Endothelial cell of umbilical vein (primary cell): ENCODE results near the gene MRPL54. TPM values are rescaled to one million over a fixed set of nuclear protein-coding genes. Genes with fewer than 3 reads are reported as not detected.

Source experiments
- BruUV-seq: library from RNA; stranded (reverse); fragments of 400-500 nt; replicated peaks from 2 replicates; lab custom pipeline; 2021; lab: Mats Ljungman, UMichigan
- CTCF ChIA-PET: fragments of 300-600, 350-600 bp; sonication (Branson Sonifier 250); formaldehyde crosslinking; loops from one replicate; lab custom pipeline; 2021; ENCODE audit warnings: antibody characterized with exemption, inconsistent platforms; lab: Charles Lee
- POLR2A ChIA-PET: fragments of 300-600, 350-600 bp; sonication (Branson Sonifier 250); formaldehyde crosslinking; loops from one replicate; lab custom pipeline; 2021; ENCODE audit warnings: antibody characterized with exemption, inconsistent platforms; lab: Charles Lee
- DNase-seq: peaks from one replicate; pipeline ENCODE4 v3.0.0-alpha.2; 2011; ENCODE audit warnings: low read depth, low spot score
- FAIRE-seq: peaks from 2 replicates; lab custom pipeline; 2011; peaks lifted over from hg19 to GRCh38; lab: Jason Lieb, UNC
- H2AFZ ChIP-seq: 2 replicates; pipeline ENCODE4 v1.6.0; 2012; ENCODE audit warnings: low read depth, low read length, control low read depth, inconsistent platforms
- H3K27ac ChIP-seq: 2 replicates; pipeline ENCODE4 v1.5.1; 2011; ENCODE audit warnings: low read depth, mild to moderate bottlenecking, control low read depth, low read length, moderate library complexity; ENCODE audit not compliant: insufficient read depth
- H3K27me3 ChIP-seq, 2 experiments: 2 replicates each; pipeline versions ENCODE4 v1.6.0 to v1.6.1; 2011; ENCODE audit warnings: low read length in 2 of 2, mixed read lengths in 1 of 2; ENCODE audit not compliant: control insufficient read depth in 2 of 2, insufficient read depth in 2 of 2
- H3K36me3 ChIP-seq, 2 experiments: 2 replicates in 1 of 2; 3 replicates in 1 of 2; pipeline ENCODE4 v1.5.1; 2011; ENCODE audit warnings: low read length in 2 of 2, mild to moderate bottlenecking in 1 of 2, moderate library complexity in 1 of 2; ENCODE audit not compliant: control insufficient read depth in 2 of 2, insufficient read depth in 2 of 2; ENCODE audit errors: extremely low read depth in 1 of 2
- H3K4me1 ChIP-seq: 3 replicates; pipeline ENCODE4 v1.5.1; 2011; ENCODE audit warnings: mild to moderate bottlenecking, low read length; ENCODE audit not compliant: control insufficient read depth, insufficient read depth; ENCODE audit errors: extremely low read depth
- H3K4me2 ChIP-seq: 2 replicates; pipeline ENCODE4 v1.6.1; 2011; ENCODE audit warnings: low read length, control low read depth, mixed read lengths; ENCODE audit not compliant: insufficient read depth
- H3K4me3 ChIP-seq, 3 experiments: fragments of 200-600 bp in 1 of 3; sonication (generic), shearing (Covaris generic) in 1 of 3; replicated peaks in 1 of 3; 2 replicates each; pipeline ENCODE4 v1.5.1; 2011 to 2016; ENCODE audit warnings: control low read depth in 3 of 3, low read length in 3 of 3, mild to moderate bottlenecking in 2 of 3, inconsistent platforms in 1 of 3, low read depth in 1 of 3, moderate library complexity in 1 of 3; ENCODE audit not compliant: insufficient read depth in 1 of 3
- H3K79me2 ChIP-seq: 2 replicates; pipeline ENCODE4 v1.6.0; 2012; ENCODE audit warnings: low read length, inconsistent platforms; ENCODE audit not compliant: control insufficient read depth, insufficient read depth
- H3K9ac ChIP-seq: replicated peaks from 2 replicates; pipeline ENCODE3; 2011; ENCODE audit warnings: low read length, control low read depth; ENCODE audit not compliant: insufficient read depth; ENCODE audit errors: extremely low read depth
- H3K9me1 ChIP-seq: replicated peaks from 3 replicates; pipeline ENCODE4 v1.6.0; 2011; ENCODE audit warnings: mild to moderate bottlenecking, low read length; ENCODE audit not compliant: control insufficient read depth, insufficient read depth; ENCODE audit errors: extremely low read depth
- H3K9me3 ChIP-seq: replicated peaks from 2 replicates; pipeline ENCODE4 v1.5.1; 2012; ENCODE audit warnings: low read length, inconsistent platforms; ENCODE audit not compliant: control insufficient read depth, insufficient read depth
- H4K20me1 ChIP-seq: replicated peaks from 2 replicates; pipeline ENCODE3; 2011; ENCODE audit warnings: mild to moderate bottlenecking, low read length; ENCODE audit not compliant: control insufficient read depth, insufficient read depth; ENCODE audit errors: extremely low read depth
- EZH2 ChIP-seq: IDR thresholded peaks from 2 replicates; pipeline ENCODE4 v1.6.1; 2012; ENCODE audit warnings: borderline replicate concordance, low read depth, mild to moderate bottlenecking, moderate library complexity, low read length, inconsistent platforms; ENCODE audit not compliant: severe bottlenecking
- FOS ChIP-seq: IDR thresholded peaks from 2 replicates; pipeline ENCODE4 v1.6.1; 2011; ENCODE audit warnings: mild to moderate bottlenecking, low read length, moderate library complexity, borderline replicate concordance; ENCODE audit not compliant: insufficient read depth
- GATA2 ChIP-seq: IDR thresholded peaks from 2 replicates; pipeline ENCODE4 v1.7.0; 2011; ENCODE audit warnings: low read depth, mild to moderate bottlenecking, moderate library complexity, mixed read lengths, low read length; ENCODE audit not compliant: insufficient read length, insufficient read depth
- JUN ChIP-seq: IDR thresholded peaks from 2 replicates; pipeline ENCODE4 v1.6.1; 2011; ENCODE audit warnings: borderline replicate concordance, low read depth; ENCODE audit not compliant: insufficient read length, insufficient read depth
- MYC ChIP-seq: IDR thresholded peaks from one replicate; pipeline ENCODE4 v1.6.1; 2011; ENCODE audit warnings: mild to moderate bottlenecking, low read depth, low read length
- POLR2A ChIP-seq: IDR thresholded peaks from 2 replicates; pipeline ENCODE4 v1.6.1; 2012; ENCODE audit warnings: low read depth, mild to moderate bottlenecking, control low read depth, low read length
- POLR2AphosphoS5 ChIP-seq: IDR thresholded peaks from 2 replicates; pipeline ENCODE4 v1.6.1; 2012; ENCODE audit warnings: low read depth, mild to moderate bottlenecking, control low read depth, low read length, moderate library complexity; ENCODE audit not compliant: insufficient read depth
- dilution Hi-C: fragments of 300-500 bp; cut with MboI; formaldehyde crosslinking; loops from one replicate; pipeline ENCODE4 v1.15.0; 2019; ENCODE audit warnings: low sequenced_read_pairs; ENCODE audit not compliant: extremely low pct_ligation_motif_present
- intact Hi-C: fragments of 100-400 bp; cut with micrococcal nuclease; formaldehyde crosslinking; loops from one replicate; pipeline ENCODE4 v1.10.0; 2022
- polyA plus RNA-seq, 4 experiments: library from polyadenylated mRNA; depleted of rRNA in 3 of 4; stranded (reverse) in 3 of 4; unstranded in 1 of 4; fragments of >200 nt; gene quantifications; 2 replicates each; pipeline versions ENCODE4 v1.2.1 to v1.2.3, GENCODE V29; 2011 to 2012; ENCODE audit warnings: missing spikeins in 1 of 4
- total RNA-seq: library from RNA; stranded (reverse); gene quantifications from 2 replicates; pipeline ENCODE4 v1.2.3, GENCODE V29; 2021
- TF ChIP-seq, protein P1 (sequence below), 2 donors: IDR thresholded peaks; 1 replicate in 1 of 2; 2 replicates in 1 of 2; pipeline ENCODE4 v1.5.1; 2011; ENCODE audit warnings: low read length in 2 of 2, mild to moderate bottlenecking in 2 of 2, moderate library complexity in 2 of 2, control low read depth in 1 of 2, inconsistent platforms in 1 of 2, low read depth in 1 of 2; ENCODE audit not compliant: insufficient read depth in 1 of 2; ENCODE audit errors: extremely low read depth in 1 of 2
- TF ChIP-seq, protein P2 (sequence below): IDR thresholded peaks from 2 replicates; pipeline ENCODE4 v1.6.1; 2011; ENCODE audit not compliant: insufficient read depth, insufficient read length

MRPL54 gene
- total and polyA plus RNA-seq, 2 donors (not counting 3 experiments of a cell fraction or from before 2014, with no cell fraction given) = 76.3 to 93.1 TPM

DNA sequence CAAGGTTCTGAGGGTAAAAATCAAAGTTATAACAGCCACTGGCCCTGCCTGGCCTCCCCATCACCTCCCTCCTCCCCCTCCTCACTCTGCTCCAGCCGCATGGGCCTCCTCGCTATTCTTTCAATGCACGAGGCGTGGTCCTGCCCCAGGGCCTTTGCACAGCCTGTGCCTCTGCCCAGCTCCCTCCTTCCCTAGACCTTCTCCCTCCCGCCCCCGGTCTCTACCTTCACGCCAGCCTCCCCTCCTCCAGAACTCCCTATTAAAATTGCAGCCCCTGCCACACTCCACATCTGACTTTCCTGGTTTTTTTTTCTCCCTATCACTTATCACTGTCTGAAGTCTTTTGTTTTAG, 6.2 kb downstream of the MRPL54 start:
- FAIRE-seq (no peak), DNase-seq (no peak)
- no TSS peak for BruUV-seq
- intact Hi-C loops = no loop called here
- Histone ChIP-seq H3K9me1 (no peaks in the 10 kb centered on the region), H3K4me3 (no peak overlapping the region), H3K79me2 (no peaks in the 10 kb centered on the region), H3K36me3 (peaks cover 2 to 10% of the 10 kb centered on the region in 2 experiments), H3K9ac (no peak overlapping the region), H3K27me3 (no peaks in the 10 kb centered on the region), H3K4me2 (no peak overlapping the region), H3K27ac (no peak overlapping the region), H3K4me1 (peaks cover 10% of the 10 kb centered on the region), H3K9me3 (no peaks in the 10 kb centered on the region), H4K20me1 (no peaks in the 10 kb centered on the region), H2AFZ (no peak overlapping the region)
- POLR2A ChIA-PET = no interaction called here
- TF ChIP-seq EZH2 = no peak
- TF ChIP-seq POLR2AphosphoS5 = no peak
- no peak for TF ChIP-seq MYC
- TF ChIP-seq FOS = no peak
- TF ChIP-seq JUN = no peak
- no peak for TF ChIP-seq POLR2A
- TF ChIP-seq, protein P1, sequence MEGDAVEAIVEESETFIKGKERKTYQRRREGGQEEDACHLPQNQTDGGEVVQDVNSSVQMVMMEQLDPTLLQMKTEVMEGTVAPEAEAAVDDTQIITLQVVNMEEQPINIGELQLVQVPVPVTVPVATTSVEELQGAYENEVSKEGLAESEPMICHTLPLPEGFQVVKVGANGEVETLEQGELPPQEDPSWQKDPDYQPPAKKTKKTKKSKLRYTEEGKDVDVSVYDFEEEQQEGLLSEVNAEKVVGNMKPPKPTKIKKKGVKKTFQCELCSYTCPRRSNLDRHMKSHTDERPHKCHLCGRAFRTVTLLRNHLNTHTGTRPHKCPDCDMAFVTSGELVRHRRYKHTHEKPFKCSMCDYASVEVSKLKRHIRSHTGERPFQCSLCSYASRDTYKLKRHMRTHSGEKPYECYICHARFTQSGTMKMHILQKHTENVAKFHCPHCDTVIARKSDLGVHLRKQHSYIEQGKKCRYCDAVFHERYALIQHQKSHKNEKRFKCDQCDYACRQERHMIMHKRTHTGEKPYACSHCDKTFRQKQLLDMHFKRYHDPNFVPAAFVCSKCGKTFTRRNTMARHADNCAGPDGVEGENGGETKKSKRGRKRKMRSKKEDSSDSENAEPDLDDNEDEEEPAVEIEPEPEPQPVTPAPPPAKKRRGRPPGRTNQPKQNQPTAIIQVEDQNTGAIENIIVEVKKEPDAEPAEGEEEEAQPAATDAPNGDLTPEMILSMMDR (IDR thresholded peaks at IDR 0.05; ENCODE audit: extremely low read depth in 1 of 2, insufficient read depth in 1 of 2, low read depth in 1 of 2, low read length in 2 of 2) = no peak
- no peak for TF ChIP-seq GATA2
- TF ChIP-seq, protein P2, sequence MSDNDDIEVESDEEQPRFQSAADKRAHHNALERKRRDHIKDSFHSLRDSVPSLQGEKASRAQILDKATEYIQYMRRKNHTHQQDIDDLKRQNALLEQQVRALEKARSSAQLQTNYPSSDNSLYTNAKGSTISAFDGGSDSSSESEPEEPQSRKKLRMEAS = no peak
- CTCF ChIA-PET = interaction anchor here (1.0 kb wide), 1 partner anchor 52 kb away, joined by 3 read pairs; no protein-coding TSS in a partner anchor
- dilution Hi-C loops = no loop called here
